ENCODE data around the gene CCNY.

- no peak for TF ChIP-seq POLR2A (IDR thresholded peaks at IDR 0.05; ENCODE audit: low read depth, low read length)
- TF ChIP-seq TAF1 (IDR thresholded peaks at IDR 0.05; ENCODE audit: borderline replicate concordance, low read depth, low read length): no peak
- TF ChIP-seq POLR2AphosphoS5 (IDR thresholded peaks at IDR 0.05; ENCODE audit: low read depth, low read length): no peak
Observed at GRCh38 chr10:35391954-35392262, 55.6 kb downstream of the CCNY start.
